GM19023 (cell line): ENCODE measurements around the gene RELN.
"Not testable (repeated sequence)": the region's sequence is repeated elsewhere in the genome, so short reads cannot be mapped to it uniquely, and the experiment has no call there.

Experiments used
- ATAC-seq: cut with Tn5 transposase; IDR thresholded peaks from one replicate; pipeline ENCODE4 v1.9.1; 2021; ENCODE audit warnings: mild to moderate bottlenecking, moderate library complexity; ENCODE audit not compliant: unreplicated experiment

RELN gene

DNA sequence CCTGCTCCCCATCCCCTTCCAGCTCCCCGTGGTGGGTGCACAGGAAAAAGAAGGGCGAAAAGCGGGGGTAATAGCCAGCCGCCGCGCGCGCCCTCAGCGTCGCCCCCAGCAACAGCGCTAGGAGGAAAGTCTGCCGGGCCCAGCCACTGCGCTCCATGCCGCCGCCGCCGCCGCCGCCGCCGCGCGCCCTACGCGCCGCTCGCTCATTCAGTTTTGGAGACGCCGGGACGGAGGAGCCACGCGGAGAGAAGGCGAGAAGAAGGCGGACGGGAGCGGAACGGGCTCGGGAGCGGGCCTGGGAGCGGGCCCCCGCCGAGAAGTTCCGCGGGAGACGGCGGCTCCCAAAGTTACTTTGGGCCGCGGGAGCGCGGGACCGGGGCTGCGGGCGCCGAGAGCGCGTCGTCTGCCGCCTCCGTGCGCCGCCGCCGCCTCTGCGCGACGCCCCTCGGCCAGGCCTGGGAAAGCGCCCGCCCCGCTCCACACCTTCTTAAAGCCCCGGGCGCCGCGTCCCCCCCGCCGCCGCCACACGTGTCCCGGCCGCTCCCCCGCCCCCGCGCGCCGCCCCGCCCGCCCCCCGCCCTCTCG, at the start of gene RELN:
TSS of gene RELN (minus strand) at position 459 of the 585 bp plus-strand sequence. CDS start at position 157, 302 bp downstream.
- ATAC-seq = no peak

GRCh38 chr7:104038136-104038535, 48.7 kb upstream of the RELN start:
- no peak for ATAC-seq

DNA sequence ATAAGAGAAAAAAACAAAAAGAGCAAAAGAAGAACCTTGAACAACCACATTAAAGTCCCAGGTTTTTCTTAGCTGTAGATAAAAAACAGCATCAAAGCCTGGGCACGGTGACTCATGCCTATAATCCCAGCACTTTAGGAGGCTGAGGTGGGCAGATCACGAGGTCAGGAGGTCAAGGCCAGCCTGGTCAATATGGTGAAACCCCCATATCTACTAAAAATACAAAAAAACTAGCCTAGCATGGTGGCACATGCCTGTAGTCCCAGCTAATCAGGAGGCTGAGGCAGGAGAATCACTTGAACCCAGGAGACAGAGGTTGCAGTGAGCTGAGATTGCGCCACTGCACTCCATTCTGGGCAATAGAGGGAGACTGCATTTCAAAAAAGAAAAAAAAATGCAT, 47.4 kb upstream of the RELN start:
- ATAC-seq = not testable (repeated sequence)

GRCh38 chr7:104035351-104035750, 45.9 kb upstream of the RELN start:
- ATAC-seq = no peak

GRCh38 chr7:104034679-104035078, 45.2 kb upstream of the RELN start:
- no peak for ATAC-seq

DNA sequence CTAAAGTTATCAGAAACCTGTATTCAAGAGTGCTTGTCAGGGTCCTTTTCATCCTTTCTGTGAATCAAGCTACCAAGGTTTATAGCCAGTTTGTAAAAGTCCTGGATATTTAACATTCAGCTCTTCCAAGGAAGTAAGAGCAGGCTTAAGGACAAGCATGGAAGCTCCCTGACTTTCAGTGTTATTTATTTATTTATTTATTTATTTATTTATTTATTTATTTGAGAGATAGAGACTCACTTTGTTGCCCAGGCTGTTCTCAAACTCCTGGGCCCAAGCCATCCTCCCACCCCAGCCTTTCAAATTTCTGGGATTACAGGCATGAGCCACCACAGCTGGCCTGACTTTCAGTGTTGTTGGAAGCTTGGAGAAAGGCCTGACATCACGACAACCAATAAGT, 44.4 kb upstream of the RELN start:
- no peak for ATAC-seq

DNA sequence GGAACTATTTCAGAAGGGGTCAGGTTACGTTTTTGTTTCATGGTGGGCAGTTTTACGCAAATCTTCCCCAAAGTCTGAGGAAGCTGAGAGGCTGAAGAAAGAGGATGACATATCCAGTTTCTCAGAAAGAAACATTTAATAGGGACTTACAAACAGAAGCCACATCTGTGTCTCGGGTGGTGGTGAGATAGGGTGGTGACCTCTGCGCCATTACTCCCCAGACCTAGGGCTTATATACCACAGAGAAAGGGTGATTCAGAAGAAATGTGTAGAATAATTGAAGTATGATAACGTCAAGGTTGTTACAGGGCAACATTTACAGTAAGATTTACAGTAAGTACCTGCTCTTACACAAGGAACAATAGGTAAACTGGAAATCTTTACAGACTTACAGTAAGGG, 43.0 kb upstream of the RELN start:
- no peak for ATAC-seq

- no peak for ATAC-seq
Measured at GRCh38 chr7:104029765-104030164, 40.3 kb upstream of the RELN start.

- ATAC-seq = no peak
Measured at GRCh38 chr7:104024632-104025031, 35.2 kb upstream of the RELN start.

- no peak for ATAC-seq
Measured at GRCh38 chr7:104023100-104023499, 33.6 kb upstream of the RELN start.

GRCh38 chr7:104018425-104018824, 29.0 kb upstream of the RELN start:
- no peak for ATAC-seq

- no peak for ATAC-seq
Measured at GRCh38 chr7:104017001-104017400, 27.5 kb upstream of the RELN start.

DNA sequence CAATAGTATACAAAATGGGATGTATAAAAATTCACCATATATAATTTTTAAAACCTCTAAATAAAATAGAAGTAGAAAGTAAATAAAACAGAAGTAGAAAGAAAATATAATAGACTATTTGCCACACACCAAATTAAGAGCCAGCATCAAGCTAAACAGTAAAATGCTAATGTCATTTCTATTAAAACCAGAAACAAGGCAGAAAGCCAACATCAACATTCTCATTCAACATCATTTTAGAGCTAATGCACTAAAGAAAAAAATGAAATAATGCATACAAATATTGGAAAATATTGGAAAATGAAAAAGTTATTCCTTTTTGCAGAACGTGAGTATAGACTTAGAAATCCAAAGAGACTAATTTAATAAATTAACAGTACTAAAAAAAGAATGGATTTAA, 23.4 kb upstream of the RELN start:
- ATAC-seq = no peak

GRCh38 chr7:104011829-104012228, 22.4 kb upstream of the RELN start:
- no peak for ATAC-seq

DNA sequence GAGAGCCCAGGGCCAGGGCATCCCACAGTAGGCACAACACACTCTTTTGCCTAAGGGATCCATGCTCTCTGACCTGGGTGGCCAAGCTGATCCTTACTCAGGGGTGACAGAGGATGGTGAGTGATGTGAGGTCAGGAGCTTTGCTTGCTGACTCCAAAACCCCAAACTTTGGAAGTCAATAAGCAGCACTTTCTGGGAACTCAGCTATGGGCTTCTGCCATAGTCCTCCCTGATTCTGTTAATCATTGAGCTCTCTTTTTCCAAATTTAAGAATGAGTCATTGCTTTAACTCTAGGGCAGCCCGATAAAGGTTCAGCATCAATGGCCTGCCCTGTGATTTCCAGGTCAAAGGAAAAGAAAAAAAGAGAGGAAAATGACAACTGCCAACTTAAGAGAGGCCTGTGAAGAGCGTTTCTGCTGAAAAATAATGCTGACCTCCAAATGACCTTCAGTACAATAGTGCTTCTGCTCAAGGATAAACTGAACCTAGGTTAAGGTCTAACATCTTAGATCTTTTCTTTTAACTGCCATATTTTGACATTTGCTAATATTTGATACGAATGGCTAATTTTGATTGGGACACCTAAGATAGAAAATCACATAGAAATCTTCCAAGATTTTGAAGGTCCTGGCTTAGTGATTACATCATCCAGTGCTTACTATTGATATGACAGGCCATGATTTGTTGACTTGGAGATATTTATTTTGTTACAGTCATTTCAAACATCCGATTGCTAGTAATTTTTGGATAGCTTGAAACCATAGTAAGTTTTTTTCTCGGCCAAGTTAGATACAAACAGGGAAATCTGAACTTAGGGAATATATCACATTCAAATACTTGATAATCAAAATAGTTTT, 20.8 kb upstream of the RELN start:
- no peak for ATAC-seq

DNA sequence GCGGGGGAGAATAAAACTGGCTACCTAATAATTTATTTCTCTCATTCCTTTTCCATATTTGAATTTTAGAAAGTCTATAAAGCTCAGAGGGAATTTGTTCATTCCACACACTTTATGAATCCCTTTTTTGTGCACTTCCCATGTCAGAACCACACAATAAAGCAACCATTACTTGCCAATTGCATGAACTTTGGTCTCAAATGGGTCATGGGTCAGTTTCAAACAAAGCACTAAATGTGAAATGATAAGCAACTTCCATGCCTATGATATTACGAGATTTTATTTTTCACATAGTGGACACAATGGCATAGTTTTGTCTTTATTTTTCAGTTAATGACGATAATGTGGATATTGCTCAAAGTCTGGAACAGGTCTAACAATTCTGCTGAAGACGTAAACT, 18.6 kb upstream of the RELN start:
- no peak for ATAC-seq

DNA sequence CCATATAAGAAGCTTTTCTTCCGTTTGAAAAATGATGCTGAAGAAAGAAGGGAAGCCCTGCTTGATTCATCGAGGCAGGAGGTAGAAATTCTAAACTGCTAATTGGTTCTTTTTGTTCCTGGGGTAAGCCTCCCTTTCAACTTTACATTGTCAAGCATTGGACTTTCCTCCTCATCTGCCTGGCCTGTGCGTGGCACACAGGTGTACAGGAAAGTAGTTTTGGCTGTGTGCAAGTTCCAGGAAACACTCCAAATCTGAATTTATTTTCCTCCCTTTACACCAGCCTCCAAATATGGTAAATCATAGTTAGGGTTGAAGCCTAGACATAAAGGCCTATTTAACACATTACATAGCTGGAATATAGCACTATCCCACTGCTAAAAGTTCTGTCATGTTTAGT, 18.2 kb upstream of the RELN start:
- no peak for ATAC-seq

- no peak for ATAC-seq
Measured at GRCh38 chr7:104005197-104005596, 15.7 kb upstream of the RELN start.

DNA sequence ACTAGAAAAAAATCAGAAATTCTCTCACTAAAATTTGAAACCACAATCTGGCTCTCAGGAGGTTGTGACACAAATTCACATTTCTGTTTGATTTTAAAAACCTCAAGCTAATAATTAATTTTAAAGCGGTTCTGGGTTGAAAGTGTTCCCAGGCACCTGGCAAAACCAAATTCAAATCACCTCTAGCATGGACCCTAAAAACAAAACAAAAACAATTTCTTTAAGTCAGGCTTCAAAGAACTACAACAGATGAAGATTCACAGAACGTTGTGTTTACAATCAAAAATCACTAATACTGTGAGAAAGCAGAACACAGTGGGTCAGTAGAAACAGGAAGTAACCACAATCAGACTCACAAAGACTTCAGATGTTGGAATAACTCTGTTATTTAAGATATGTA, 7.2 kb upstream of the RELN start:
- no peak for ATAC-seq

DNA sequence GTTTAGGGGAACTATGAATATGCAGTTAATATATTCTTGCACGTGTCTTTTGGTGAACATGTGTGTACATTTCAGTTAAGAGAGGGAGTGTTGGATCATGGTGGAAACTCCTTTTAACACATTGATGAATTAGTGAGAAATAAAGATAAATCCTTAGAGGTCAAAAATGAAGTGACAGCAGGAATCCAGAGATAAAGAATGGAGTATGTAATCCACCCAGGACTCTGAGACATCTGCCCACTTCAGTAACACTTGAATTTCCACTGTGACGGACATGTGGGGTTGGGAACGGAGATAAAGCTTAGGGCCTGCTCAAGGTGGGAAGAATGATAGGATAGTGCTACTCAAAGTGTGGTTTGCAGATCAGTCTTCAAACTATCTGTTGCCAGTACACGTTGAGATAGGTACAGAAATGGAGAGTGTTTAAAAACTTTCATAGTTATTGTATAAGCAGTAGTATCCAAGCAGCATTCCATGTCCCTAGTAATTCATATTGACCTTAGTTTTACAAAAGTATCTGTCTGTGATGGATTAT, 6.6 kb upstream of the RELN start:
- no peak for ATAC-seq

DNA sequence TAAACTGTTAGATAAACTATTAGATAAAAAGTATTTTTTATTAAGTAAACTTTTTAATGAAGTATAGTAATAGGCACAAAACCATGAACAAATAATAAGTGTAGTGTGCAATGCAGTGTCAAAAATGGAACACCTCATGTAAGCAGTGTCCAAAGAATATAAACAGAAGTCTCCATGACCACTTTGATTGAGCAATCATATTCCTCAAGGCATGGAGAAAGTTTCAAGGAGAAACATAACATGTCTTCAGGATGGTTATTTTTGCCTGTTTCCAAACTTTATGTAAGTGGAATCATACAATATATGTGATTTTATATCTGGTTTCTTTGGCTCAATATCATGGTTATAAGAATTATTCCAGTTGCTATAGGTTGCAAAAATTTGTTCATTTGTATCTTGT, 6.1 kb upstream of the RELN start:
- no peak for ATAC-seq

- ATAC-seq = no peak
Measured at GRCh38 chr7:103993551-103993950, 4.1 kb upstream of the RELN start.
